OCI-LY7 (cell line): ENCODE measurements around the gene ACOT12. TPM values are rescaled to one million over a fixed set of nuclear protein-coding genes. Genes with fewer than 3 reads are reported as not detected.

Source experiments
- BruUV-seq: library from RNA; stranded (reverse); fragments of 400-500 nt; replicated peaks from 2 replicates; lab custom pipeline; 2021; lab: Mats Ljungman, UMichigan
- CTCF ChIA-PET: fragments of 300-600 bp; sonication (Branson Sonifier 250); formaldehyde crosslinking; loops from one replicate; lab custom pipeline; 2022; ENCODE audit warnings: antibody characterized with exemption; ENCODE audit not compliant: unreplicated experiment; lab: Charles Lee
- POLR2A ChIA-PET: fragments of 300-600 bp; sonication (Branson Sonifier 250); formaldehyde crosslinking; loops from one replicate; lab custom pipeline; 2022; ENCODE audit warnings: antibody characterized with exemption; lab: Charles Lee
- DNase-seq: peaks from one replicate; pipeline ENCODE4 v3.0.0-alpha.2; 2015; ENCODE audit warnings: low spot score
- H2AFZ ChIP-seq: fragments of 200-600 bp; sonication (generic), shearing (Covaris generic); 2 replicates; pipeline ENCODE4 v1.6.1; 2014; ENCODE audit warnings: mild to moderate bottlenecking, antibody characterized with exemption, low read length, moderate library complexity
- H3K27ac ChIP-seq: fragments of 200-600 bp; sonication (generic); 2 replicates; pipeline ENCODE4 v1.5.1; 2014; ENCODE audit warnings: mixed run types, low read depth, mild to moderate bottlenecking, moderate library complexity, low read length, inconsistent platforms; ENCODE audit not compliant: poor library complexity, severe bottlenecking
- H3K36me3 ChIP-seq: fragments of 200-600 bp; sonication (generic); 2 replicates; pipeline ENCODE4 v1.6.1; 2014; ENCODE audit warnings: mild to moderate bottlenecking, antibody characterized with exemption, low read length, moderate library complexity, mixed read lengths; ENCODE audit not compliant: insufficient read depth
- H3K4me1 ChIP-seq: fragments of 200-600 bp; sonication (generic); 2 replicates; pipeline ENCODE4 v1.5.1; 2014; ENCODE audit warnings: mild to moderate bottlenecking, low read length; ENCODE audit not compliant: insufficient read depth, poor library complexity, severe bottlenecking
- H3K4me2 ChIP-seq: fragments of 200-600 bp; sonication (generic); 2 replicates; pipeline ENCODE4 v1.6.1; 2014; ENCODE audit warnings: mild to moderate bottlenecking, low read length
- H3K4me3 ChIP-seq: fragments of 200-600 bp; sonication (generic); 2 replicates; pipeline ENCODE4 v1.5.1; 2014; ENCODE audit warnings: mild to moderate bottlenecking, low read depth, low read length; ENCODE audit not compliant: poor library complexity, severe bottlenecking
- H3K79me2 ChIP-seq: fragments of 200-600 bp; sonication (generic); 2 replicates; pipeline ENCODE4 v1.6.1; 2016; ENCODE audit warnings: low read depth, mild to moderate bottlenecking, low read length, moderate library complexity, mixed read lengths; ENCODE audit not compliant: insufficient read depth
- H3K9me2 ChIP-seq: fragments of 200-600 bp; sonication (generic); 2 replicates; pipeline ENCODE4 v1.6.1; 2016; ENCODE audit warnings: mild to moderate bottlenecking, low read length, mixed read lengths; ENCODE audit not compliant: insufficient read depth
- H3K9me3 ChIP-seq: fragments of 200-600 bp; sonication (generic); 2 replicates; pipeline ENCODE4 v1.6.1; 2014; ENCODE audit warnings: mild to moderate bottlenecking, mixed run types, low read length, mixed read lengths
- H4K20me1 ChIP-seq: fragments of 200-600 bp; sonication (generic); 2 replicates; pipeline ENCODE4 v1.6.1; 2014; ENCODE audit warnings: mild to moderate bottlenecking, antibody characterized with exemption, low read length, moderate library complexity, mixed read lengths; ENCODE audit not compliant: insufficient read depth
- CTCF ChIP-seq: fragments of 200-600 bp; sonication (generic); conservative IDR thresholded peaks from 2 replicates; pipeline ENCODE4 v1.5.1; 2014; ENCODE audit warnings: mild to moderate bottlenecking, antibody characterized with exemption, low read length, moderate library complexity, mixed read lengths
- EZH2phosphoT487 ChIP-seq: fragments of 200-600 bp; sonication (generic); IDR thresholded peaks from 2 replicates; pipeline ENCODE4 v1.6.1; 2018; ENCODE audit warnings: low read depth, borderline replicate concordance, mild to moderate bottlenecking, mixed run types, antibody characterized with exemption, low read length, moderate library complexity, mixed read lengths
- intact Hi-C: fragments of 100-400 bp; cut with micrococcal nuclease; formaldehyde crosslinking; loops from one replicate; pipeline ENCODE4 v1.10.0; 2022; ENCODE audit not compliant: unreplicated experiment
- total RNA-seq, 2 experiments: library from RNA; depleted of rRNA in 1 of 2; stranded (reverse); fragments of >200 nt in 1 of 2; shearing (Covaris generic) in 1 of 2; gene quantifications; 2 replicates each; pipeline ENCODE4 v1.2.3, GENCODE V29; 2014 to 2022

The ACOT12 gene
- total RNA-seq, 2 experiments from 2014 or later, result 0.27 to 0.35 TPM

- CTCF ChIA-PET, result no interaction called here
- no peak for DNase-seq
- intact Hi-C loops, result no loop called here
- H3K36me3 ChIP-seq, result peaks cover 19% of the 10 kb centered on the region; the same call in 1 of the 2 replicates
- no peak overlapping the region for H3K4me3 ChIP-seq
- TF ChIP-seq EZH2phosphoT487 (no peak), CTCF (no peak)
- H3K4me1 ChIP-seq, result no peaks in the 10 kb centered on the region
- BruUV-seq, result no TSS peak
- no peak overlapping the region for H2AFZ ChIP-seq
- POLR2A ChIA-PET, result interaction anchor here (1.0 kb wide), 1 partner anchor 8 kb away, joined by 4 read pairs; no protein-coding TSS in a partner anchor
- no peaks in the 10 kb centered on the region for H4K20me1 ChIP-seq
- no peak overlapping the region for H3K27ac ChIP-seq
- no peaks in the 10 kb centered on the region for H3K9me2 ChIP-seq
- H3K9me3 ChIP-seq, result no peaks in the 10 kb centered on the region
- H3K79me2 ChIP-seq, result no peaks in the 10 kb centered on the region
- no peak overlapping the region for H3K4me2 ChIP-seq
These were observed 83.4 kb downstream of the ACOT12 start for GRCh38 chr5:81310402-81311063.

DNA sequence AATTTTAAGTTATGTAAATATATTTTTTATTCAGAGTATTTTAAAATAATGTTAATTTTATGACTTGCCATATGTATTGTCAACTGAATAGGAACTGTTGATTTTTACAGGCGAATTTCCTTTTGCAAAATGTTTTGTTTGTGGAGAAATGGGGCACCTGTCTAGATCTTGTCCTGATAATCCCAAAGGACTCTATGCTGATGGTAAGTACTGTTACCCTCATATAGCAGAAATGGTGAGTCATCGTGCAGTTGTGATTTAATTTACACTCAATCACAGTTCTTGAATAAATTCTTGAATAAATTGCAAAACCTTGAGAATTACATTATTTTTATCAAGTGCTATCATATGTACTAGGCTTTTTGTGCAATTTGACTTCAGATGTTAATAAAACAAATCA is 85.1 kb downstream of the ACOT12 start:
- BruUV-seq, result no TSS peak
- no peak for DNase-seq
- Histone ChIP-seq H3K4me3 (no peak overlapping the region), H3K9me2 (no peaks in the 10 kb centered on the region), H3K79me2 (no peaks in the 10 kb centered on the region), H3K4me1 (no peaks in the 10 kb centered on the region), H4K20me1 (no peaks in the 10 kb centered on the region), H3K9me3 (no peaks in the 10 kb centered on the region), H3K4me2 (no peak overlapping the region), H3K36me3 (peaks cover 19% of the 10 kb centered on the region; the same call in 1 of the 2 replicates), H2AFZ (no peak overlapping the region), H3K27ac (no peak overlapping the region)
- intact Hi-C loops, result no loop called here
- CTCF ChIA-PET, result no interaction called here
- POLR2A ChIA-PET, result no interaction called here
- TF ChIP-seq EZH2phosphoT487 (no peak), CTCF (no peak)

DNA sequence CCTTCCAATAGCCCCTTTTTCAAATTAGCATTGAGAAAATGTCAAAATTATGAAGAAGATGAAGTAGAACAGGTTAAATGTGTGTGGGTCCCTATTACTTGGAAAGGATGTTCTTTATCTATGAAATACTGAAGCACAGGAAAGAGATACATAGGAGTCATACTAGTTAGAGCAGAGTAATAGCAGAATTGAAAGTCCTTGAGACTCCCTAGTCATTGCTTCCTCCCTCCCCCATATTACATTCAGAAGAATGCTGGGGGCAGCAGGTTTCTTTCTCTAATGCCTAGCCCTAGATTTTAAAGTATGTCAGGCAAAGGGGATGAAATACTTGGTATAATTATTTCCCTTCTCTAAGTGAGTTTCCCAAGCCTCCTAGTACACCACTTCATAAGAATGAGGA is 88.1 kb downstream of the ACOT12 start:
- POLR2A ChIA-PET, result no interaction called here
- TF ChIP-seq CTCF, result no peak
- no peak for TF ChIP-seq EZH2phosphoT487
- intact Hi-C loops, result no loop called here

More for the DNA sequence above, 88.1 kb downstream of the ACOT12 start:
- DNase-seq, result no peak
- no peak overlapping the region for H2AFZ ChIP-seq
- H3K4me2 ChIP-seq, result no peak overlapping the region
- H3K9me2 ChIP-seq, result no peaks in the 10 kb centered on the region
- no peak overlapping the region for H3K4me3 ChIP-seq
- H3K79me2 ChIP-seq, result peaks cover 4% of the 10 kb centered on the region; the same call in 1 of the 2 replicates
- H4K20me1 ChIP-seq, result no peaks in the 10 kb centered on the region
- no peaks in the 10 kb centered on the region for H3K9me3 ChIP-seq
- H3K27ac ChIP-seq, result no peak overlapping the region
- CTCF ChIA-PET, result no interaction called here
- no TSS peak for BruUV-seq
- peaks cover 6% of the 10 kb centered on the region for H3K4me1 ChIP-seq
- H3K36me3 ChIP-seq, result no peaks in the 10 kb centered on the region
